Measurements from ENCODE around the gene POU2AF1. TPM values are rescaled to one million over a fixed set of nuclear protein-coding genes. Genes with fewer than 3 reads are reported as not detected.

POU2AF1 gene
- total RNA-seq, 1 experiment from 2014 or later = 0.22 TPM

GRCh38 chr11:111354601-111354891 lies 24.5 kb downstream of the POU2AF1 start (continued):
- TF ChIP-seq ZNF532 (CRISPR knock-in tag; IDR thresholded peaks at IDR 0.05; ENCODE audit: borderline replicate concordance) (no peak), ATF1 (CRISPR knock-in tag; IDR thresholded peaks at IDR 0.05) (no peak), ZBTB21 (CRISPR knock-in tag; IDR thresholded peaks at IDR 0.05; ENCODE audit: borderline replicate concordance) (no peak), SMAD4 (CRISPR knock-in tag; IDR thresholded peaks at IDR 0.05) (no peak), NFYB (CRISPR knock-in tag; conservative IDR thresholded peaks at IDR 0.05; ENCODE audit: low read depth) (no peak)

GRCh38 chr11:111353776-111354600 lies 25.1 kb downstream of the POU2AF1 start:
- DNase-seq (ENCODE audit: low spot score) (no peak), ATAC-seq (no peak)
- CTCF ChIA-PET = no interaction called here
- no peak overlapping the region for H3K4me3 Mint-ChIP-seq
- no peaks in the 10 kb centered on the region; the same call in 1 of the 2 replicates for H3K27me3 Mint-ChIP-seq (ENCODE audit: low read depth)
- H3K27ac Mint-ChIP-seq = no peak overlapping the region
- no peaks in the 10 kb centered on the region for H3K36me3 Mint-ChIP-seq
- H3K9me3 Mint-ChIP-seq = no peaks in the 10 kb centered on the region
- POLR2A ChIA-PET = no interaction called here
- TF ChIP-seq ZSCAN18 (CRISPR knock-in tag; IDR thresholded peaks at IDR 0.05) (no peak), ETV6 (CRISPR knock-in tag; IDR thresholded peaks at IDR 0.05) (no peak), MYBL2 (CRISPR knock-in tag; IDR thresholded peaks at IDR 0.05) (no peak), NR3C1 (CRISPR knock-in tag; conservative IDR thresholded peaks at IDR 0.05; ENCODE audit: low read depth) (no peak), RELA (CRISPR knock-in tag; IDR thresholded peaks at IDR 0.05; ENCODE audit: borderline replicate concordance) (no peak), TEAD4 (CRISPR knock-in tag; IDR thresholded peaks at IDR 0.05) (no peak), ZNF396 (CRISPR knock-in tag; IDR thresholded peaks at IDR 0.05; ENCODE audit: borderline replicate concordance) (no peak), ERG (CRISPR knock-in tag; IDR thresholded peaks at IDR 0.05) (no peak), FOXP4 (CRISPR knock-in tag; IDR thresholded peaks at IDR 0.05) (no peak), ELF4 (CRISPR knock-in tag; IDR thresholded peaks at IDR 0.05; ENCODE audit: low read depth) (no peak), GRHL2 (CRISPR knock-in tag; IDR thresholded peaks at IDR 0.05; ENCODE audit: insufficient replicate concordance, severe bottlenecking) (no peak), ZMAT4 (CRISPR knock-in tag; IDR thresholded peaks at IDR 0.05) (no peak)
- no peaks in the 10 kb centered on the region for H3K4me1 Mint-ChIP-seq
